K562 (cell line): ENCODE data around the gene DEDD. TPM values are rescaled to one million over a fixed set of nuclear protein-coding genes. Genes with fewer than 3 reads are reported as not detected.

Experiments
- C11orf30 ChIP-seq: fragments of 450-650 bp; IDR thresholded peaks from 2 replicates; pipeline ENCODE4 v1.6.1; 2016; ENCODE audit warnings: low read depth, mild to moderate bottlenecking
- CBFA2T2 ChIP-seq: fragments of 450-650 bp; conservative IDR thresholded peaks from 2 replicates; pipeline ENCODE4 v1.6.1; 2017; ENCODE audit warnings: mild to moderate bottlenecking
- ELF1 ChIP-seq: fragments of 200-800 bp; sonication (Bioruptor generic); IDR thresholded peaks from 2 replicates; pipeline ENCODE4 v1.6.1; 2016; ENCODE audit warnings: missing genetic modification characterization, missing compliant biosample characterization
- ELF2 ChIP-seq: fragments of 250-450 bp; sonication (Bioruptor Pico); IDR thresholded peaks from 2 replicates; pipeline ENCODE4 v1.5.0; 2021; ENCODE audit warnings: mild to moderate bottlenecking
- HDGF ChIP-seq: fragments of 450-650 bp; IDR thresholded peaks from 2 replicates; pipeline ENCODE4 v1.6.1; 2016
- HNRNPUL1 ChIP-seq: fragments of 200-400 bp; formaldehyde crosslinking; IDR thresholded peaks from 2 replicates; pipeline ENCODE4 v1.6.1; 2017; ENCODE audit warnings: low read length
- IRF2 ChIP-seq: sonication (generic); formaldehyde crosslinking; IDR thresholded peaks from 2 replicates; pipeline ENCODE4 v1.8.1; 2022; ENCODE audit warnings: mild to moderate bottlenecking, missing genetic modification reagents
- NCOA1 ChIP-seq: fragments of 450-650 bp; IDR thresholded peaks from 2 replicates; pipeline ENCODE4 v1.6.1; 2016; ENCODE audit warnings: low read depth
- POLR2A ChIP-seq: fragments of 450-650 bp; conservative IDR thresholded peaks from 2 replicates; pipeline ENCODE4 v1.6.1; 2016
- PRMT5 ChIP-seq: sonication (generic); formaldehyde crosslinking; IDR thresholded peaks from 2 replicates; pipeline ENCODE4 v1.5.0; 2020; ENCODE audit warnings: missing genetic modification reagents
- SMARCC2 ChIP-seq: fragments of 450-650 bp; IDR thresholded peaks from 2 replicates; pipeline ENCODE4 v1.6.1; 2017; ENCODE audit warnings: antibody characterized with exemption, moderate library complexity, mild to moderate bottlenecking, low read depth
- SNRNP70 ChIP-seq: fragments of 200-400 bp; formaldehyde crosslinking; optimal IDR thresholded peaks from 2 replicates; pipeline ENCODE3; 2017; ENCODE audit warnings: low read depth, low read length
- polyA plus RNA-seq, 8 experiments: library from polyadenylated mRNA; depleted of rRNA in 4 of 8; stranded (reverse) in 5 of 8; unstranded in 3 of 8; fragments of >200 nt; fragmentation: Nextera tagmentation in 2 of 8; fragmentation: Illumina TruSeq in 1 of 8; extraction: Ambion mirVana in 2 of 8; extraction: Trizol in 1 of 8; gene quantifications; 2 replicates each; pipeline versions ENCODE4 v1.2.1 to v1.2.3, GENCODE V29; 2011 to 2014; ENCODE audit warnings: inconsistent platforms in 1 of 8, missing spikeins in 1 of 8
- total RNA-seq, 7 experiments: library from RNA; depleted of rRNA in 6 of 7; stranded (reverse); fragments of >200 nt in 6 of 7; fragmentation: Illumina TruSeq in 2 of 7; extraction: Trizol in 2 of 7; gene quantifications; 2 replicates each; pipeline versions ENCODE4 v1.2.1 to v1.2.3, GENCODE V29; 2011 to 2021; ENCODE audit warnings: low replicate concordance in 1 of 7
- TF ChIP-seq, protein P1 (sequence below): IDR thresholded peaks from 3 replicates; pipeline ENCODE4 v1.6.1; 2011; ENCODE audit warnings: borderline replicate concordance, mild to moderate bottlenecking, moderate library complexity; ENCODE audit not compliant: insufficient read length; ENCODE audit errors: extremely low read depth
- TF ChIP-seq, protein P2 (sequence below): sonication (generic); formaldehyde crosslinking; IDR thresholded peaks from 2 replicates; pipeline ENCODE4 v1.8.0; 2022; ENCODE audit warnings: mild to moderate bottlenecking, low read depth, missing genetic modification reagents
- TF ChIP-seq, protein P3 (sequence below), 2 experiments: IDR thresholded peaks in 1 of 2; conservative IDR thresholded peaks in 1 of 2; 2 replicates each; pipeline ENCODE4 v1.6.1; 2016; ENCODE audit warnings: low read depth in 2 of 2, mild to moderate bottlenecking in 1 of 2, missing compliant biosample characterization in 1 of 2, missing genetic modification characterization in 1 of 2, moderate library complexity in 1 of 2
- TF ChIP-seq, protein P4 (sequence below): fragments of 200-800 bp; sonication (Bioruptor generic); IDR thresholded peaks from 2 replicates; pipeline ENCODE4 v1.6.1; 2017; ENCODE audit warnings: missing genetic modification characterization, missing compliant biosample characterization

Gene DEDD
- total and polyA plus RNA-seq, 9 of the 15 experiments (the other 6 are each of a cell fraction or from before 2014, with no cell fraction given) = 11.6 to 41.0 (median 16.8) TPM

DNA sequence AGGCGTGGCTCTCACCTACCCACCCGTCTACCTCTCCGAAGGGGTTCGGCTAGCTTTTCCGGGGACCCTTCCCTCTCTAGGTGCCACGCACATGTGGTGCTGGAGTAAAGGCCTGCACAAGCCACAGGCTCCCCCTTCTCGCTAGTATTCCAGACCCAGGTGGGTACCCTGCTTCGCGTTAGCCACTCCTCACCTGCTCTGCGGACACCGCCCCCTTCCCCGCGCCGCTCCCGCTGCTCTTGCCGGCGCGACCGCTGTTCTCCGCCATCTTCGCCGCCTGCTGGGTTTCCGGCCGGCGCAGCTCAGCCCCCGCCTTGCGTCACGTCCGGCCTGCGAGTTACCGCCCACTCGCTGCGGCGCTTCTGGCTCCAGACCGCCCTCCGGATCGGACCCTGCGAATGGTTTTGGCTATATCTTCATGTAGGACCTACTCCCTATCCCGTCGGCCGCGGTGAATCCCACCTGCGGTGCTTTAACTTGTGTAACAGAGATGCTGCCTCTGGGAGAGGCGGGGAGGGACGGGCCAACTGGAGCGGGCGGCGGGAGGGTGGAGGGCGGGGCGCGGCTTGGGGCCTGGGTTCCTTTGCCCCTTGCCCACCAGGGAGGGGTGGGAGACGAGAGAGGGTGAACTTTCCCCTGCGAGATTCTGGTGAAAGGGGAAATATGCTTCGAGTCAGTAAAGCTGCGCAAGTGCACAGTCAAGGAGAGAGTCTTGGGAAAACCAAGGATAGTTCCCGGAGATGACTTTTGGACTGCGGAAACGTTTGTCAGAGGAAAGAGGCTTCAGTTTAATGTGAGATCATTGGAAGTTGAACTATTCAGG, 14.5 kb downstream of the DEDD start, which contains the start of the genes NIT1 and PFDN2 (continued):
- TF ChIP-seq, protein P1, sequence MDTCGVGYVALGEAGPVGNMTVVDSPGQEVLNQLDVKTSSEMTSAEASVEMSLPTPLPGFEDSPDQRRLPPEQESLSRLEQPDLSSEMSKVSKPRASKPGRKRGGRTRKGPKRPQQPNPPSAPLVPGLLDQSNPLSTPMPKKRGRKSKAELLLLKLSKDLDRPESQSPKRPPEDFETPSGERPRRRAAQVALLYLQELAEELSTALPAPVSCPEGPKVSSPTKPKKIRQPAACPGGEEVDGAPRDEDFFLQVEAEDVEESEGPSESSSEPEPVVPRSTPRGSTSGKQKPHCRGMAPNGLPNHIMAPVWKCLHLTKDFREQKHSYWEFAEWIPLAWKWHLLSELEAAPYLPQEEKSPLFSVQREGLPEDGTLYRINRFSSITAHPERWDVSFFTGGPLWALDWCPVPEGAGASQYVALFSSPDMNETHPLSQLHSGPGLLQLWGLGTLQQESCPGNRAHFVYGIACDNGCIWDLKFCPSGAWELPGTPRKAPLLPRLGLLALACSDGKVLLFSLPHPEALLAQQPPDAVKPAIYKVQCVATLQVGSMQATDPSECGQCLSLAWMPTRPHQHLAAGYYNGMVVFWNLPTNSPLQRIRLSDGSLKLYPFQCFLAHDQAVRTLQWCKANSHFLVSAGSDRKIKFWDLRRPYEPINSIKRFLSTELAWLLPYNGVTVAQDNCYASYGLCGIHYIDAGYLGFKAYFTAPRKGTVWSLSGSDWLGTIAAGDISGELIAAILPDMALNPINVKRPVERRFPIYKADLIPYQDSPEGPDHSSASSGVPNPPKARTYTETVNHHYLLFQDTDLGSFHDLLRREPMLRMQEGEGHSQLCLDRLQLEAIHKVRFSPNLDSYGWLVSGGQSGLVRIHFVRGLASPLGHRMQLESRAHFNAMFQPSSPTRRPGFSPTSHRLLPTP = no peak
- TF ChIP-seq ELF2 (no peak), C11orf30 (peak; percentile 90), CBFA2T2 (no peak), PRMT5 (no peak), HDGF (no peak), SNRNP70 (no peak), IRF2 (CRISPR knock-in tag) (no peak), SMARCC2 (no peak), POLR2A (peak; percentile 94), HNRNPUL1 (no peak), ELF1 (tag) (peak; percentile 42; the same call in 1 of the 2 replicates), NCOA1 (no peak; the same call in 1 of the 2 replicates)
- TF ChIP-seq, protein P2, sequence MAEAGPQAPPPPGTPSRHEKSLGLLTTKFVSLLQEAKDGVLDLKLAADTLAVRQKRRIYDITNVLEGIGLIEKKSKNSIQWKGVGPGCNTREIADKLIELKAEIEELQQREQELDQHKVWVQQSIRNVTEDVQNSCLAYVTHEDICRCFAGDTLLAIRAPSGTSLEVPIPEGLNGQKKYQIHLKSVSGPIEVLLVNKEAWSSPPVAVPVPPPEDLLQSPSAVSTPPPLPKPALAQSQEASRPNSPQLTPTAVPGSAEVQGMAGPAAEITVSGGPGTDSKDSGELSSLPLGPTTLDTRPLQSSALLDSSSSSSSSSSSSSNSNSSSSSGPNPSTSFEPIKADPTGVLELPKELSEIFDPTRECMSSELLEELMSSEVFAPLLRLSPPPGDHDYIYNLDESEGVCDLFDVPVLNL (CRISPR knock-in tag) = peak; percentile 52
- TF ChIP-seq, protein P3, sequence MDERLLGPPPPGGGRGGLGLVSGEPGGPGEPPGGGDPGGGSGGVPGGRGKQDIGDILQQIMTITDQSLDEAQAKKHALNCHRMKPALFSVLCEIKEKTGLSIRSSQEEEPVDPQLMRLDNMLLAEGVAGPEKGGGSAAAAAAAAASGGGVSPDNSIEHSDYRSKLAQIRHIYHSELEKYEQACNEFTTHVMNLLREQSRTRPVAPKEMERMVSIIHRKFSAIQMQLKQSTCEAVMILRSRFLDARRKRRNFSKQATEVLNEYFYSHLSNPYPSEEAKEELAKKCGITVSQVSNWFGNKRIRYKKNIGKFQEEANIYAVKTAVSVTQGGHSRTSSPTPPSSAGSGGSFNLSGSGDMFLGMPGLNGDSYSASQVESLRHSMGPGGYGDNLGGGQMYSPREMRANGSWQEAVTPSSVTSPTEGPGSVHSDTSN (CRISPR knock-in tag; IDR thresholded peaks at IDR 0.05; ENCODE audit: low read depth) = no peak
- TF ChIP-seq, protein P3 (tag; conservative IDR thresholded peaks at IDR 0.05; ENCODE audit: low read depth) = no peak
- TF ChIP-seq, protein P4, sequence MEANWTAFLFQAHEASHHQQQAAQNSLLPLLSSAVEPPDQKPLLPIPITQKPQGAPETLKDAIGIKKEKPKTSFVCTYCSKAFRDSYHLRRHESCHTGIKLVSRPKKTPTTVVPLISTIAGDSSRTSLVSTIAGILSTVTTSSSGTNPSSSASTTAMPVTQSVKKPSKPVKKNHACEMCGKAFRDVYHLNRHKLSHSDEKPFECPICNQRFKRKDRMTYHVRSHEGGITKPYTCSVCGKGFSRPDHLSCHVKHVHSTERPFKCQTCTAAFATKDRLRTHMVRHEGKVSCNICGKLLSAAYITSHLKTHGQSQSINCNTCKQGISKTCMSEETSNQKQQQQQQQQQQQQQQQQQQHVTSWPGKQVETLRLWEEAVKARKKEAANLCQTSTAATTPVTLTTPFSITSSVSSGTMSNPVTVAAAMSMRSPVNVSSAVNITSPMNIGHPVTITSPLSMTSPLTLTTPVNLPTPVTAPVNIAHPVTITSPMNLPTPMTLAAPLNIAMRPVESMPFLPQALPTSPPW (CRISPR knock-in tag) = peak; percentile 76
